HG02943 (cell line): ENCODE data around the gene TMEM63B.
"Not testable (repeated sequence)": the region's sequence is repeated elsewhere in the genome, so short reads cannot be mapped to it uniquely, and the experiment has no call there.

Experiments
- ATAC-seq: cut with Tn5 transposase; IDR thresholded peaks from one replicate; pipeline ENCODE4 v1.9.1; 2021; ENCODE audit warnings: mild to moderate bottlenecking, low read depth, moderate library complexity; ENCODE audit not compliant: unreplicated experiment

Gene TMEM63B

GRCh38 chr6:44138717-44139350, 11.5 kb downstream of the TMEM63B start:
- no peak for ATAC-seq

GRCh38 chr6:44139351-44139743, 12.0 kb downstream of the TMEM63B start:
- ATAC-seq = no peak

DNA sequence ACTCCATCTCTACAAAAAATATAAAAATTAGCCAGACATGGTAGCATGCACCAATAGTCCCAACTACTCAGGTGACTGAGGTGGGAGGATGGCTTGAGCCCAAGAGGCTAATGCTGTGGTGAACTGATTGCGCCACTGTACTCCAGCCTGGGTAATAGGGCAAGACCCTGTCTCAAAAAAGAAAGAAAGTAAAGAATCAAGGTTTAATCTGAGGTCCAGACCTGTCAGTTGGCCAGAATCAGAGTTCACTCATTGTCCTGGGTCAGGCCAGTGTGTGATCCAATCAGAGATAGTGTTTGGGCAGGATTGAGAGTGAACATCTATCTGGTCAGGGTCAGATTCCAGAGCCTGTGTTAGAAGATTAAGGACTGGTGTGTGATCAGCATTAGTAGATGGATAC, 15.5 kb downstream of the TMEM63B start:
- ATAC-seq = no peak

GRCh38 chr6:44143731-44144130, 16.4 kb downstream of the TMEM63B start:
- ATAC-seq = no peak

DNA sequence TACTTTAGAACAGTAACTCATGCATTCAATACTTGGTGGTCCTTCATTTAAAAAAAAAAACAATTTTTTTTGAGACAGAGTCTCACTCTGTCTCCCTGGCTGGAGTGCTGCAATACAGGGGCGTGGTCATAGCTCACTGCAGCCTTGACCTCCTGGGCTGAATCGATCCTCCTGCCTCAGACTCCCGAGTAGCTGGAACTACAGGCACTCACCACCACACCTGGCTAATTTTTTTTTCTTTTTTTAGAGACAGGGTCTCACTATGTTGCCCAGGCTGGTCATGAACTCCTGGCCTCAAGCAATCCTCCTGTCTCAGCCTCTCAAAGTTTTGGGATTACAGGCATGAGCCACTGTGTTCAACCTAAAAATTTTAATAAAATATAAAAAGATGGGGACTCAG, 17.2 kb downstream of the TMEM63B start:
- not testable (repeated sequence) for ATAC-seq

GRCh38 chr6:44145839-44146238, 18.5 kb downstream of the TMEM63B start:
- ATAC-seq = no peak

DNA sequence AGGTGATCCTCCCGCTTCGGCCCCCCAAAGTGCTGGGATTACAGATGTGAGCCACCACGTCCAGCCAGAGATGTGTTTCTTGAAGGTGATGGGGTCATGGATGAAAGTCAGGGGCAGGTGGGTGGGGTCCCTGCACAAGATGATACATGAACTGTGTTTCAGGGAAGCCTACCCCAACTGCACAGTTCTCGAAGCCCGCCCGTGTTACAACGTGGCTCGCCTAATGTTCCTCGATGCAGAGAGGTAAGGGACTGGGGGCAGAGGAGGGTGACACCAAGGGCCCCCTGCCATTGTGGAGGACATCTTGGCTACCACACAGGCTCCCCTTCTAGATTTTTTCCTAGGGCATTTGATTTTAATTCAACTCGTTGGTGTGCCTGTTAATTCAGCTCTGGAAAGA, 19.3 kb downstream of the TMEM63B start:
- no peak for ATAC-seq

DNA sequence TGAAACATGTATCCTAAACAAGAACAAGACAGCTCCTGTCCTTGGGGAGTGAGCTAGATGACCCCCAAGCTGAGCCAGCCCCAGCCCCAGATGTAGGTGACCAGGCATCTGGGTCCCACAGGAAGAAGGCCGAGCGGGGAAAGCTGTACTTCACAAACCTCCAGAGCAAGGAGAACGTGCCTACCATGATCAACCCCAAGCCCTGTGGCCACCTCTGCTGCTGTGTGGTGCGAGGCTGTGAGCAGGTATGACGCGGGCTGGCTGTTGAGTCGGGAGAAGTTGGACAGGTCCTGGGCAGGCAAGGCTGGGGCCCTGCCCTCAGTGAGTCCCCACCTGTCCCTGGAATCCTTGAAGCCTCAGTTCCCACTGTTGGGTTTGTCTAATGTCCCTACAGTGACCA, 19.9 kb downstream of the TMEM63B start:
- ATAC-seq = no peak

DNA sequence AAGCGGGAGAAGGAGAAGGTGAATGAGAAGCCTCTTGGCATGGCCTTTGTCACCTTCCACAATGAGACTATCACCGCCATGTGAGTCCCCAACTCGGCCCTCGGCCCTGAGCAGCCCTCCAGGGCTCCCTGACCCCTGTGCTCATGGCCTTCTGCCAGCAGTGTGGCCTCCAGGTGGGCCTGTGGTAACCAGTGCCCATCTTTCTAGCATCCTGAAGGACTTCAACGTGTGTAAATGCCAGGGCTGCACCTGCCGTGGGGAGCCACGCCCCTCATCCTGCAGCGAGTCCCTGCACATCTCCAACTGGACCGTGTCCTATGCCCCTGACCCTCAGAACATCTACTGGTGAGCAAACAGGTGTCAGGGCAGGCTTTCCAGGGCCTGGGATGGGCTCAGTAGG, 21.0 kb downstream of the TMEM63B start:
- no peak for ATAC-seq

- ATAC-seq = no peak
Measured at GRCh38 chr6:44149369-44150012, 22.1 kb downstream of the TMEM63B start.

- no peak for ATAC-seq
Measured at GRCh38 chr6:44150317-44150917, 23.1 kb downstream of the TMEM63B start.

- ATAC-seq = no peak
Measured at GRCh38 chr6:44151348-44152108, 24.2 kb downstream of the TMEM63B start.

GRCh38 chr6:44152109-44152461, 24.7 kb downstream of the TMEM63B start:
- ATAC-seq = no peak

DNA sequence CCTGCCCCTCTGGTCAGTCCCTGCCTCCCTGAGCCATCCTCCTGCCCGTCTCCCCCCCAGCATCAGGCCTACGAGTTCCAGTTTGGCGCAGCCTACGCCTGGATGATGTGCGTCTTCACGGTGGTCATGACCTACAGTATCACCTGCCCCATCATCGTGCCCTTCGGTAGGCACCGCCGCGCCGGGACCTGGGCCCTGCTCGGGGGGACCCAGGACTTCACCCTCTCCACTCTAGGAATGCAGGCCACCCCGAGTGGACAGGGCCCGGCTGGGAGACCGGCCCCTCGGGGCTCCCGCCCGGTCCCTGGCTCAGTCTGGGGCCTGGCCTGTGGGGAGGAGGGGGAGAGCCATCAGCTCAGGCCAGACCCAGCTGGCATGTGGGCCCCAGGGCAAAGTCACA, 25.2 kb downstream of the TMEM63B start:
- no peak for ATAC-seq

DNA sequence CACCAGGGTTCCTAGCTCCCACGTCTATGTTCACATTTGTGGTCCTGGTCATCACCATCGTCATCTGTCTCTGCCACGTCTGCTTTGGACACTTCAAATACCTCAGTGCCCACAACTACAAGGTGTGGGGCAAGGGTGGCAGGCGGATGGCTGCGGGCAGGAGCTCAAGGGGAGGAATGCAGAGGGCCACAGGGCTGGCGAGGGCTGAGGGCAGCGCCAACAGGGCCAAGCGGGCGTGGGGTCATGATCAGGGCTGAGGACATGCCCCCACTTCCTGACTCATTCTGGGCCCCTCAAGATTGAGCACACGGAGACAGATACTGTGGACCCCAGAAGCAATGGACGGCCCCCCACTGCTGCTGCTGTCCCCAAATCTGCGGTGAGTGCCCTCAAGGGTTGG, 26.7 kb downstream of the TMEM63B start:
- ATAC-seq = no peak

DNA sequence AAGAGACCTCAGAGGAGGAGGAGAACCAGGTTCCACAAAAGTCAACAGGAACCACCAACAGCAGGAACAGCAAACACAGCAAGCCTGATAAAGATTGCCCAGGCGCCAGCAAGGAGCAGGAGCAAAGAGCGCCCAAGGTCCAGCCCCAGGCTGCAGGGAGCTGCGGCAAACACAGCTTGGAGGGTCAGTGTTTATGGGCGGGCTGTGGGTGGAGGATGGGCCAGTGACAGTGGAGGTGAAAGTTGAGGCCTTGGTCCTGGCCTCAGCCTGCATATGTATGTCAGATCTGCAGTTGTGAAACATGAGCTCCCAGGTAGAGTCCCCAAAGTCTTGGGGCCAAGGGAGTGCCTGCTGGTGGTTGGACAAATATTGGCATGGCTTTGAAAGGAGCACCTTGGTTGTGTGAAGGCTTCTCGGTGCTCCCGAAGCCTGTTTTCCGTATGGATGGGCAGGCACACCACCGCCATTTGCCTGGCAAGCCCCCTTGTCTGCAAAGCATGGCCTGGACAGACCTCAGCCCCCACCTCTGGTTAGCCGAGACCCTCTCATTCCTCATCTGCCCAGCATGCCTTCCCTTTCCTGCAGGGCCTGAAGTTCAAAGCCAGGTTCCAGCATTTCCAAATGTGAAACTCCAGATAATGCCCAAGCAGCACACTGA, 29.3 kb downstream of the TMEM63B start:
- no peak for ATAC-seq

- no peak for ATAC-seq
Measured at GRCh38 chr6:44157152-44157521, 29.8 kb downstream of the TMEM63B start.

GRCh38 chr6:44158770-44159228, 31.4 kb downstream of the TMEM63B start, which contains the start of gene CAPN11:
Gene CAPN11 (plus strand): TSS chr6:44158820. CDS start chr6:44158849, 29 bp downstream.
- no peak for ATAC-seq

DNA sequence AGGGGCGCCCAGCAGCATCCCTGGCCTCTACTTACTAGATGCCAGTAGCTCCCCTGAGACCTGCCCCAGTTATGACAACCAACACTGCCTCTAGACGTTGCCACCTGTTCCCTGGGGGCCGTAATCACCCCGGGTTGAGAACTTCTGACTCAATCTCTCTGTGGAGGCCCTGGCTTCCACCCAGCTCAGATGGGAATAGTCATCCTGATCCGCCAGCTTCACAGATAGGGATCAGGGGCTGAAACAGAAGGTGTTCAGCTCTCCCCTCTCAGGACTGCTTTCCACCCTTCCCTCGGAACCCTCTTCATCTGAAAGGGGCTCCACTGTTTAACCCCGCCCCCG, 34.6 kb downstream of the TMEM63B start:
- no peak for ATAC-seq

GRCh38 chr6:44162876-44163625, 35.7 kb downstream of the TMEM63B start:
- no peak for ATAC-seq
